Stimulated activated CD4-positive, alpha-beta T cell treated with anti-CD3 and anti-CD28 coated beads, Interleukin-4, amount 100 ng/mL, for 1 hour (primary cell): ENCODE results near the gene FAM236A.
"Not testable (repeated sequence)": the region's sequence is repeated elsewhere in the genome, so short reads cannot be mapped to it uniquely, and the experiment has no call there.

Source experiments
- DNase-seq: peaks from one replicate; pipeline ENCODE4 v3.0.0-alpha.2; 2020

FAM236A gene

DNA sequence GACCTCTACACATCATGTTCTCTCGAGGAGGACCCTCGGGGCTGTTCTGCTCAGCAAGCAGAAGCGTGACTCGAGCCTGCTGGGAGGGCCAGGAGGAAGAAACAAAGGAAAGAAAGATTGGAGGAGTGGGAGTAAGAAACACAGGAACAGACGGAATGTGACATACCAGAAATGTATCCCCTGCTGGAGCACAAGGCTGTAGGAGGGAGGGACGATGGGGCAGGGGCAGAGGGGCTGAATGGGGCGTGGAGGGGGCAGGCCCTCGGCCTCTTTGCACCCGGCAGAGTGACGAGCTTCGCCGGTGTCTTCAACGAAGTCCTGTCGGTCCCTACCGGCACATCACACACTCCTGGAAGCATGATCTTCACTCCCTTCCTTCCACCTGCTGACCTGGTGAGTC, at the start of gene FAM236A:
Gene FAM236A, plus strand, starts transcription at position 301 of the 400 bp plus-strand sequence. Its CDS starts 57 bp downstream, at position 358.
- DNase-seq: not testable (repeated sequence)

DNA sequence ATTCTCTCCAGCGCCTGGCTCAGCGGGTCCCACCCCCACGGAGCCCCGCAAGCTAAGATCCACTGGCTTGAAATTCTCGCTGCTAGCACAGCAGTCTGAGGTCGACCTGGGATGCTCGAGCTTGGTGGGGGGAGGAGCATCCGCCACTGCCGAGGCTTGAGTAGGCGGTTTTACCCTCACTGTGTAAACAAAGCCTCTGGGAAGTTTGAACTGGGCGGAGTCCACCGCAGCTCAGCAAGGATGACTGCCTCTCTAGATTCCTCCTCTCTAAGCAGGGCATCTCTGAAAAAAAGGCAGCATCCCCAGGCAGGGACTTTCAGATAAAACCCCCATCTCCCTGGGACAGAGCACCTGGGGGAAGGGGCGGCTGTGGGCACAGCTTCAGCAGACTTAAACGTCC, 48.3 kb upstream of the FAM236A start:
- DNase-seq: not testable (repeated sequence)

DNA sequence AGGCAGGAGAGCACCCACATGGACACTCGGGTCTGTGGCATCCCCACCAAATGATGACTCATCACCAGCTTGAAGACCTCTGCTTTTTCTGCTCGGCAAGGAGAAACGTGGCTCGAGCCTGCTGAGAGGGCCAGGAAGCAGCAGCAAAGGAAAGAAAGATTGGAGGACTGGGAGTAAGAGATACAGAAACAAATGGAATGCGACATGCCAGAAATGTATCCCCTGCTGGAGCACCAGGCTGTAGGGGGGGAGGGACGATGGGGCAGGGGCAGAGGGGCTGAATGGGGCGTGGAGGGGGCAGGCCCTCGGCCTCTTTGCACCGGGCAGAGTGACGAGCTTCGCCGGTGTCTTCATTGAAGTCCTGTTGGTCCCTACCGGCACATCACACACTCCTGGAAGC, 25.7 kb upstream of the FAM236A start, which contains the start of gene FAM236C:
Gene FAM236C, plus strand, starts transcription at position 301 of the 400 bp plus-strand sequence. CDS start 100 bp downstream, outside the sequence.
- DNase-seq: not testable (repeated sequence)

DNA sequence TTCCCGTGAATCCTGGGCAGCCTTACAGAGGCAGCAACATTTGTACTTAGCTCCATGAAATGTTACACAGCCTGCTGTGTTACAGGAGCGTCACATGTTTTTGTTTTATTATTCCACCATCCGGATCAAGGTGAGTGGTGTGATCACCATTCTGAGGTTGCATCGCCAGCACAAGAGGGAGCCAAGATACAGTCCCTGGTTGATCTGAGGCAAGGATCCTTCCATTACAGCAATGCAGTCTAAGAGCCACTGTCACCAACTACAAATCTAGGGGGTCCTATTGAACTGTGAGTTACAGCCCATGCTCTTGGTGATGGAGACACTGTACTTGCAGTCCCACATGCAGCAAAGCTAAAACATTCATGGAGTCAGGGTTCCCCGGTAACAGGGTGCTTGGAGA, 21.9 kb upstream of the FAM236A start:
- DNase-seq: not testable (repeated sequence)

DNA sequence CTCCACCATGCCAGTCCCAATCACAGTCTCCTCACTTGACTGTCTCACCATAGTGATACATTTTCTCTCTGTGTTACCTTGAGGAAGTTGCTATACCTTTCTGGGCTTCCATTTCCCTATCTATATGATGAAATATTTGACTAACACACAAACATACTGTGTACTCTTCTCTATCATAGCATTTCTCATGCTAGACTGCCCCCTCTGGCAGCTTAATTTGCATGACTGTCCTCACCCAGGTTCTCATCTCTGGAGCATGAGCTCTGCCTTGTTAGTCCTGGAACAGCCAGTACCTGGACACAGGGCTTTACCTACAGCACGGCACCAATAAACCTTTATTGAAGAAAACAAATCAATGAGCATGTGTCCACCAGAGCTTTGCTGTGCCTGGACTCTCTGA, 5.7 kb upstream of the FAM236A start:
- DNase-seq: not testable (repeated sequence)

DNA sequence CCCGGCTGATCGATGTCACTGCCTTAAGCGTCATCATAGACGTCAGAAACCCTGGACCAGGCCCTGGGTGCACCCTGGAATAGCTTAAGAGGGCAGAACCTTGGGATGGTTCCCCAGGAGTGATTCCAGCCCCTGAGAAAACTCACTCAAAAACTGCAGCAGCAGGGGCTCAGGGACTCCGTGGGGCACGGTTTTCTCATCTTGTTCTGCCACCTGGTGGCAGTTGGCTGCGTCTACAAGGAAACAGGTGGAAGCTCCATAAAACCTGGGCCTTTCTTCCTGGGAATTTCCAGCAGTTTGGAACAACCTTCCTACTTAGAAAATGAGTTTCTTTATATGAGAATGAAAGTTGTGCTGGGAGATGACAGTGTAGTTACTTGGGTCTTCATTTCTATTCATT, 1.6 kb upstream of the FAM236A start:
- DNase-seq: not testable (repeated sequence)

DNA sequence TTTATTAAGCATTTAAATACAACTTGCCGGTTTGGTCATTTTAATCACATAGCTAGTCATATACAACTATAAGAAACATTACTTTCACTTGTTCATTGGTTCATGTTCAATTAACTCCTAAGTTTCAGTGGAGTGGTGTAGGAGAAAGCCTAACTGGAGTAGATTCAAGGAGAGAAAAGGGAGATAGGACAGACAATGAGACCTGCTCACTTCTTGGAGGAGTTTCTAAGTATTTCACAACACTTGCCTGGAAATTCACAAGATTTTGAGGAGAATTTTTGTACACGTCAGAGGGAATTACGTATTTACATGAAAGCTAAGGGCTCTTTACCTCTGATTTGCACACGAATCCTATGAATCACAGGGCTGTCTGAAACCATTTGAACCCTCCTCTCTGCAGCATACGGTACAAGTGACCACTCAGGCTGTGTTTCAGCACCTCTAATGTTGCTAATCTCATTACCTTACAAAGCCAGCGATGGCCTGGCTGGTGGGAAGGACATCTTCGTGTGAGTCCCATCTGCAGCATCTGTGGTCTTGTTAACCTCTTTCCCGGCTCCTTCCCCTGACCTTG, 1.0 kb upstream of the FAM236A start:
- not testable (repeated sequence) for DNase-seq

DNA sequence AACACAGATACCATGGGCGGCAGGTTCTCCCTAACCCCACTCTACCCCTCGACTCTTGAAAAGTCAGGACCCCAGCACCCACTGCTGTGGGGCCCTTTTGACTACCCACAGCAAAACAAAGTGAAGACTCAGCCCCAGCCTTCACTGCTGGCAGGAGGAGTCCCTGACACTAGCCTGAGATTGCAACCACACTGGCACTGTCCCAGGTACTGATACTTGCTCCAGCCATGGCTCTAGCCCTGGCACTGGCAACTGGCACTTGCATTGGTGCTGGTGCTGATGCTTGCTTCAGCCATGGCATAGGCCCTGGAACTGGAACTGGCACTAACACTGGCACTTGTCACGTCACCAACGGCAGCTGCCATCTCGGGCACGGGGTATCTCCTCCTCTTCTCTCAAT, 4.3 kb downstream of the FAM236A start:
- DNase-seq: not testable (repeated sequence)

DNA sequence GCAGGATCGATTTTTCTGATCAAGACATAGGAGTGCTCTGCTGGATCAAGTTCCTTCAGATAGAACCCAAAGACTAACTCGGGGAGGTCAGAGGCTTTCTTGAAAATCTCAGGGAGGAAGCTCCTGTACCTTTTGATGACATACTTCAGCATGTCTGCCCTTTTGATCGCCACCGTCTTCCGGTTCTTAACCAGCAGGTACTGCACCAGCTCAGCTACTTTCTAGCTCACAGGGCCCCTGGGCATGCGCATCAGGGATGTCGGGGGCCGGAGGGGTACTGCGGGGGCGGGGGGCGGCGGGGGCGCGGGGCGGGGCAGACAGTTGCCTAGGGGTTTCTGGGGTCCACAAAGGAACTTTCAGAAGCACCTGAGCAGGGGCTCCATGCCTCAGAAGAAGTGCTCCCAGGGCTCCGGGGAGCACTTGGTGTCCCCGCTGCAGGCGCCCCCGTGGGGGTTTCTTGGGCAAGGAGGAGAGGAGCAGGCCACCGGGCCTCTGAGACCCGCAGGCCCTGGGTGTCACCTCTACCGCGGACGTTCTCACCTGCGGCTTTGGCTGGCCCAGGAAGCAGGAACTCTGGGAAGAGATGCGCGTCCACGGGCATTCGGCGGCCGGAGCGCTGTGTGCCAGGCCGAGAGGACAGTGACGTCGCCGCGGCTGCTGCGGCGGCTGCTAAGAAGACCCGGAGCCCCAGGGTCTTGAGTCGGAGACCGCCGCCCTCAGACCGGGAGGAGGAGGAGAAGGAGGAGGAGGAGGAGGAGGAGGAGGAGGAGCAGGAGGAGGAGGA, 5.2 kb downstream of the FAM236A start:
- DNase-seq: not testable (repeated sequence)

DNA sequence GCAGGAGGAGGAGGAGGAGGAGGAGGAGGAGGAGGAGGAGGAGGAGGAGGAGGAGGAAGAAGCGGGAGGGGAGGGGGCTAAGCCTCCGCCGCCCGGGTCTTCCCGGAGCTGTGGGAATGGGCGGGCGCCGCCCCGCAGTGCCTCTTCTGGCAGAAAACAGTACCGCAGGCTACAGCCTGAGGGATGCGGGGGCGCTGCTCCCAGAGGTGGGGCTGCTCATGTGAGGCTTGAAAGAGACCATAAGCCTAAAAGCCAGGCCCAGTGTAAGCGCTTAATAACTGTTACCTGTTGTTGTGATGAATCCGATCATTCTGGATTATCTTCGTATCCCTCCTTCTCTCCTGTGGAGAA, 5.8 kb downstream of the FAM236A start, which contains the start of gene DMRTC1:
Gene DMRTC1, minus strand, starts transcription at position 19 of the 351 bp plus-strand sequence. CDS start 68,143 bp downstream, outside the sequence.
- DNase-seq: not testable (repeated sequence)

DNA sequence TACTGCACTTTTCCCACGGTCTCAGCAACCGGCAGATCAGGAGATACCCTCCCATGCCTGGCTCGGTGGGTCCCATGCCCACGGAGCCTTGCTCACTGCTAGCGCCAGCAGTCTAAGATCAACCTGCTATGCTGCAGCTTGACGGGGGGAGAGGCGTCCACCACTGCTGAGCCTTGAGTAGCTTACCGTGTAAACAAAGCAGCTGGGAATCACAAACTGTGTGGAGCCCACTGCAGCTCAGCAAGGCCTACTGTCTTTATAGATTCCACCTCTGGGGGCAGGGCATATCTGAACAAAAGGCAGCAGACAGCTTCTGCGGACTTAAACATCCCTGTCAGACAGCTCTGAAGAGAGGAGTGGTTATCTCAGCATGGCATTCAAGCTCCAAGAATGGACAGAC, 22.0 kb downstream of the FAM236A start:
- not testable (repeated sequence) for DNase-seq

DNA sequence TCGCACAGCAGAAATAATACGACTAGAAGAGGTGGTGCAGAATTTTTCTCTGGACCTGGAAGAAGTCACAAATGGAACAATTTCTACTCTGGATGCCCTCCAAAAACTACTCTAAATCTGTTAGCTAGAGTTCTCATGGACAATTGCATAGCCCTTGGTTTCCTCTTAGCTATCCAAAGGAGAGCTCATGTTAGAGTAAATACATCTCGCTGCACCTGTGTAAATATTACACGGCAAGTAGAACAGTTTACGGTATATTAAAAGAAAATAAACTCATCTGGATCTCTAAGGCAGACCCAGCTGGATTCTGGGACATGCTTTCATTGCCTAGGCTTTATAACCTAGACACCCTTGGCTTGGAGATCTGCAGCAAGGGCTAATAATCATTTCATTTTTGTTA, 33.9 kb downstream of the FAM236A start:
- DNase-seq: not testable (repeated sequence)

DNA sequence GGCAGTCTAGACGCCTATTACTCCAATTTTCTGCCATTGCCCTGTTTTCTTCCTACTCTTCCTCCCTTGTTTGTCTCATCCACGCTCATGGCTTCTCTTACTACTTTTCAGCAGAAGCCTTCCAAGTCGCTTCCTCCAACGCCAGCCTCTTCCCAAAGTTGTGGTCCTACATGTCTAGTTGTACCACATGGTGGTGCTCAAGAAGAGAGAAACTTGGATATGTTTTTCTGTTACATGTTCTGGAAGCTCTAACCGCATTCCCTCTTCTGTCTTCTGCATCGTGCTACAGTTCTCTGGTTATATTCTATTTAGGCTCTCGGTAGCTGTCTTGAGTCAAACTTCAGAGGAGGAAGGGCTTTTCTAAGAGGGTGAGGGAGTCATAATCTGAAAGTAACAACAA, 36.9 kb downstream of the FAM236A start:
- DNase-seq: not testable (repeated sequence)

DNA sequence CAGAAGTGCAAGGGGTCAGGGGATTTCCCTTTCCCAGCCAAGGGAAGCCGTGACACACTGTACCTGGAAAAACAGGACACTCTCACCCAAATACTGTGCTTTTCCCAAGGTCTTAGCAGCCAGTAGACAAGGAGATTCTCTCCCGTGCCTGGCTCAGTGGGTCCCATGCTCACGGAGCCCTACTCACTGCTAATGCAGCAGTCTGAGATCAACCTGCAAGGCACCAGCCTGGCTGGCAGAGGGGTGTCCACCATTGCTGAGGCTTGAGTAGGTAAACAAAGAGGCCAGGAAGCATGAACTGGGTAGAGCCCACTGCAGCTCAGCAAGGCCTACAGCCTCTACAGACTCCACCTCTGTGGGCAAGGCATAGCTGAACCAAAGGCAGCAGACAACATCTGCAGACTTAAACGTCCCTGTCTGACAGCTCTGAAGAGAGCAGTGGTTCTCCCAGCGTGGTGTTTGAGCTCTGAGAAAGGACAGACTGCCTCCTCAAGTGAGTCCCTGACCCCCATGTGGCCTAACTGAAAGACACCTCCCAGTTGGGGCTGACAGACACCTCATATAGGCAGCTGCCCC, 43.0 kb downstream of the FAM236A start:
- DNase-seq: not testable (repeated sequence)
